Measurements from ENCODE around the gene NAT9. TPM values are rescaled to one million over a fixed set of nuclear protein-coding genes. Genes with fewer than 3 reads are reported as not detected.

NAT9 gene
- total and polyA plus RNA-seq, 2 experiments from 2014 or later, result 37.3 to 37.5 TPM

DNA sequence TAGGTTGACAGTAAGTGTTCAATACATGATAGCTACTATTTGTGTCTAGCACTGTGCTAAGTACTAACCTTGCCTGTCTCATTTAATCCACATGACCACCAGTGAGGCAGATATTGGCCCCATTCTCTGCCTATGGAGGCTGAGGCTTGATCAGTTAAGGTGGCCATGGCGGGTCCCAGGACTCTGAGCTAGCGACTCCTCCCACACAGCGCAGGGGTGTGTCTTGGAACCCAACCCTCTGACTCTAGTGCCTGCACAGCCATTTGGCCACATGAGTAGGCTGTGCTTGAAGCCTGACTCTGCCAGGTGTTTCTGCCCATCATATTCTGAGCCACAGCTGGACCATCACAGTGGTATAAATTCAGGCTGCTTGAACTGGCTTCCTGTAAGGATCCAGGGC is 21.3 kb downstream of the NAT9 start:
- peaks cover 92% of the 10 kb centered on the region for H3K79me2 ChIP-seq (replicated peaks; ENCODE audit: insufficient read depth)
- Mint-ChIP-seq H3K27me3 (ENCODE audit: insufficient read depth, low read depth, poor library complexity) (peaks cover 18% of the 10 kb centered on the region), H3K9me3 (no peaks in the 10 kb centered on the region), H3K4me1 (peaks cover 59% of the 10 kb centered on the region), H3K36me3 (ENCODE audit: low read depth) (peaks cover 16% of the 10 kb centered on the region; the same call in 2 of the 3 replicates), H3K27ac (0 out of 2 replicates have a peak overlapping the region, but pooled peaks have one; percentile 59), H3K4me3 (no peak overlapping the region)
- TF ChIP-seq EZH2 (IDR thresholded peaks at IDR 0.05; ENCODE audit: low read depth, unreplicated experiment) (no peak), CREB1 (CRISPR knock-in tag; IDR thresholded peaks at IDR 0.05; ENCODE audit: low read depth) (no peak), STAT1 (IDR thresholded peaks at IDR 0.05; ENCODE audit: unreplicated experiment) (no peak), JUNB (IDR thresholded peaks at IDR 0.05; ENCODE audit: unreplicated experiment) (no peak), EZH2phosphoT487 (IDR thresholded peaks at IDR 0.05; ENCODE audit: unreplicated experiment) (no peak), ZNF114 (CRISPR knock-in tag; IDR thresholded peaks at IDR 0.05) (no peak), ZNF331 (CRISPR knock-in tag; IDR thresholded peaks at IDR 0.05; ENCODE audit: low read depth) (no peak), POLR2AphosphoS5 (IDR thresholded peaks at IDR 0.05; ENCODE audit: low read depth) (no peak), NANOG (IDR thresholded peaks at IDR 0.05; ENCODE audit: borderline replicate concordance) (no peak)
- TF ChIP-seq, protein P1, sequence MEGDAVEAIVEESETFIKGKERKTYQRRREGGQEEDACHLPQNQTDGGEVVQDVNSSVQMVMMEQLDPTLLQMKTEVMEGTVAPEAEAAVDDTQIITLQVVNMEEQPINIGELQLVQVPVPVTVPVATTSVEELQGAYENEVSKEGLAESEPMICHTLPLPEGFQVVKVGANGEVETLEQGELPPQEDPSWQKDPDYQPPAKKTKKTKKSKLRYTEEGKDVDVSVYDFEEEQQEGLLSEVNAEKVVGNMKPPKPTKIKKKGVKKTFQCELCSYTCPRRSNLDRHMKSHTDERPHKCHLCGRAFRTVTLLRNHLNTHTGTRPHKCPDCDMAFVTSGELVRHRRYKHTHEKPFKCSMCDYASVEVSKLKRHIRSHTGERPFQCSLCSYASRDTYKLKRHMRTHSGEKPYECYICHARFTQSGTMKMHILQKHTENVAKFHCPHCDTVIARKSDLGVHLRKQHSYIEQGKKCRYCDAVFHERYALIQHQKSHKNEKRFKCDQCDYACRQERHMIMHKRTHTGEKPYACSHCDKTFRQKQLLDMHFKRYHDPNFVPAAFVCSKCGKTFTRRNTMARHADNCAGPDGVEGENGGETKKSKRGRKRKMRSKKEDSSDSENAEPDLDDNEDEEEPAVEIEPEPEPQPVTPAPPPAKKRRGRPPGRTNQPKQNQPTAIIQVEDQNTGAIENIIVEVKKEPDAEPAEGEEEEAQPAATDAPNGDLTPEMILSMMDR (conservative IDR thresholded peaks at IDR 0.05; ENCODE audit: low read depth in 2 of 2), result no peak
- TF ChIP-seq, protein P2, sequence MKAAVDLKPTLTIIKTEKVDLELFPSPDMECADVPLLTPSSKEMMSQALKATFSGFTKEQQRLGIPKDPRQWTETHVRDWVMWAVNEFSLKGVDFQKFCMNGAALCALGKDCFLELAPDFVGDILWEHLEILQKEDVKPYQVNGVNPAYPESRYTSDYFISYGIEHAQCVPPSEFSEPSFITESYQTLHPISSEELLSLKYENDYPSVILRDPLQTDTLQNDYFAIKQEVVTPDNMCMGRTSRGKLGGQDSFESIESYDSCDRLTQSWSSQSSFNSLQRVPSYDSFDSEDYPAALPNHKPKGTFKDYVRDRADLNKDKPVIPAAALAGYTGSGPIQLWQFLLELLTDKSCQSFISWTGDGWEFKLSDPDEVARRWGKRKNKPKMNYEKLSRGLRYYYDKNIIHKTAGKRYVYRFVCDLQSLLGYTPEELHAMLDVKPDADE (IDR thresholded peaks at IDR 0.05), result no peak
- TF ChIP-seq, protein P3, sequence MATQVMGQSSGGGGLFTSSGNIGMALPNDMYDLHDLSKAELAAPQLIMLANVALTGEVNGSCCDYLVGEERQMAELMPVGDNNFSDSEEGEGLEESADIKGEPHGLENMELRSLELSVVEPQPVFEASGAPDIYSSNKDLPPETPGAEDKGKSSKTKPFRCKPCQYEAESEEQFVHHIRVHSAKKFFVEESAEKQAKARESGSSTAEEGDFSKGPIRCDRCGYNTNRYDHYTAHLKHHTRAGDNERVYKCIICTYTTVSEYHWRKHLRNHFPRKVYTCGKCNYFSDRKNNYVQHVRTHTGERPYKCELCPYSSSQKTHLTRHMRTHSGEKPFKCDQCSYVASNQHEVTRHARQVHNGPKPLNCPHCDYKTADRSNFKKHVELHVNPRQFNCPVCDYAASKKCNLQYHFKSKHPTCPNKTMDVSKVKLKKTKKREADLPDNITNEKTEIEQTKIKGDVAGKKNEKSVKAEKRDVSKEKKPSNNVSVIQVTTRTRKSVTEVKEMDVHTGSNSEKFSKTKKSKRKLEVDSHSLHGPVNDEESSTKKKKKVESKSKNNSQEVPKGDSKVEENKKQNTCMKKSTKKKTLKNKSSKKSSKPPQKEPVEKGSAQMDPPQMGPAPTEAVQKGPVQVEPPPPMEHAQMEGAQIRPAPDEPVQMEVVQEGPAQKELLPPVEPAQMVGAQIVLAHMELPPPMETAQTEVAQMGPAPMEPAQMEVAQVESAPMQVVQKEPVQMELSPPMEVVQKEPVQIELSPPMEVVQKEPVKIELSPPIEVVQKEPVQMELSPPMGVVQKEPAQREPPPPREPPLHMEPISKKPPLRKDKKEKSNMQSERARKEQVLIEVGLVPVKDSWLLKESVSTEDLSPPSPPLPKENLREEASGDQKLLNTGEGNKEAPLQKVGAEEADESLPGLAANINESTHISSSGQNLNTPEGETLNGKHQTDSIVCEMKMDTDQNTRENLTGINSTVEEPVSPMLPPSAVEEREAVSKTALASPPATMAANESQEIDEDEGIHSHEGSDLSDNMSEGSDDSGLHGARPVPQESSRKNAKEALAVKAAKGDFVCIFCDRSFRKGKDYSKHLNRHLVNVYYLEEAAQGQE (IDR thresholded peaks at IDR 0.05; ENCODE audit: unreplicated experiment), result no peak
- TF ChIP-seq, protein P4, sequence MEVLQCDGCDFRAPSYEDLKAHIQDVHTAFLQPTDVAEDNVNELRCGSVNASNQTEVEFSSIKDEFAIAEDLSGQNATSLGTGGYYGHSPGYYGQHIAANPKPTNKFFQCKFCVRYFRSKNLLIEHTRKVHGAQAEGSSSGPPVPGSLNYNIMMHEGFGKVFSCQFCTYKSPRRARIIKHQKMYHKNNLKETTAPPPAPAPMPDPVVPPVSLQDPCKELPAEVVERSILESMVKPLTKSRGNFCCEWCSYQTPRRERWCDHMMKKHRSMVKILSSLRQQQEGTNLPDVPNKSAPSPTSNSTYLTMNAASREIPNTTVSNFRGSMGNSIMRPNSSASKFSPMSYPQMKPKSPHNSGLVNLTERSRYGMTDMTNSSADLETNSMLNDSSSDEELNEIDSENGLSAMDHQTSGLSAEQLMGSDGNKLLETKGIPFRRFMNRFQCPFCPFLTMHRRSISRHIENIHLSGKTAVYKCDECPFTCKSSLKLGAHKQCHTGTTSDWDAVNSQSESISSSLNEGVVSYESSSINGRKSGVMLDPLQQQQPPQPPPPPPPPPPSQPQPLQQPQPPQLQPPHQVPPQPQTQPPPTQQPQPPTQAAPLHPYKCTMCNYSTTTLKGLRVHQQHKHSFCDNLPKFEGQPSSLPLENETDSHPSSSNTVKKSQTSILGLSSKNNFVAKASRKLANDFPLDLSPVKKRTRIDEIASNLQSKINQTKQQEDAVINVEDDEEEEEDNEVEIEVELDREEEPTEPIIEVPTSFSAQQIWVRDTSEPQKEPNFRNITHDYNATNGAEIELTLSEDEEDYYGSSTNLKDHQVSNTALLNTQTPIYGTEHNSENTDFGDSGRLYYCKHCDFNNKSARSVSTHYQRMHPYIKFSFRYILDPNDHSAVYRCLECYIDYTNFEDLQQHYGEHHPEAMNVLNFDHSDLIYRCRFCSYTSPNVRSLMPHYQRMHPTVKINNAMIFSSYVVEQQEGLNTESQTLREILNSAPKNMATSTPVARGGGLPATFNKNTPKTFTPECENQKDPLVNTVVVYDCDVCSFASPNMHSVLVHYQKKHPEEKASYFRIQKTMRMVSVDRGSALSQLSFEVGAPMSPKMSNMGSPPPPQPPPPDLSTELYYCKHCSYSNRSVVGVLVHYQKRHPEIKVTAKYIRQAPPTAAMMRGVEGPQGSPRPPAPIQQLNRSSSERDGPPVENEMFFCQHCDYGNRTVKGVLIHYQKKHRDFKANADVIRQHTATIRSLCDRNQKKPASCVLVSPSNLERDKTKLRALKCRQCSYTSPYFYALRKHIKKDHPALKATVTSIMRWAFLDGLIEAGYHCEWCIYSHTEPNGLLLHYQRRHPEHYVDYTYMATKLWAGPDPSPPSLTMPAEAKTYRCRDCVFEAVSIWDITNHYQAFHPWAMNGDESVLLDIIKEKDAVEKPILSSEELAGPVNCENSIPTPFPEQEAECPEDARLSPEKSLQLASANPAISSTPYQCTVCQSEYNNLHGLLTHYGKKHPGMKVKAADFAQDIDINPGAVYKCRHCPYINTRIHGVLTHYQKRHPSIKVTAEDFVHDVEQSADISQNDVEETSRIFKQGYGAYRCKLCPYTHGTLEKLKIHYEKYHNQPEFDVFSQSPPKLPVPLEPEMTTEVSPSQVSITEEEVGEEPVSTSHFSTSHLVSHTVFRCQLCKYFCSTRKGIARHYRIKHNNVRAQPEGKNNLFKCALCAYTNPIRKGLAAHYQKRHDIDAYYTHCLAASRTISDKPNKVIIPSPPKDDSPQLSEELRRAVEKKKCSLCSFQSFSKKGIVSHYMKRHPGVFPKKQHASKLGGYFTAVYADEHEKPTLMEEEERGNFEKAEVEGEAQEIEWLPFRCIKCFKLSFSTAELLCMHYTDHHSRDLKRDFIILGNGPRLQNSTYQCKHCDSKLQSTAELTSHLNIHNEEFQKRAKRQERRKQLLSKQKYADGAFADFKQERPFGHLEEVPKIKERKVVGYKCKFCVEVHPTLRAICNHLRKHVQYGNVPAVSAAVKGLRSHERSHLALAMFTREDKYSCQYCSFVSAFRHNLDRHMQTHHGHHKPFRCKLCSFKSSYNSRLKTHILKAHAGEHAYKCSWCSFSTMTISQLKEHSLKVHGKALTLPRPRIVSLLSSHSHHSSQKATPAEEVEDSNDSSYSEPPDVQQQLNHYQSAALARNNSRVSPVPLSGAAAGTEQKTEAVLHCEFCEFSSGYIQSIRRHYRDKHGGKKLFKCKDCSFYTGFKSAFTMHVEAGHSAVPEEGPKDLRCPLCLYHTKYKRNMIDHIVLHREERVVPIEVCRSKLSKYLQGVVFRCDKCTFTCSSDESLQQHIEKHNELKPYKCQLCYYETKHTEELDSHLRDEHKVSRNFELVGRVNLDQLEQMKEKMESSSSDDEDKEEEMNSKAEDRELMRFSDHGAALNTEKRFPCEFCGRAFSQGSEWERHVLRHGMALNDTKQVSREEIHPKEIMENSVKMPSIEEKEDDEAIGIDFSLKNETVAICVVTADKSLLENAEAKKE (CRISPR knock-in tag; IDR thresholded peaks at IDR 0.05), result no peak
- no peak overlapping the region for H3K4me2 ChIP-seq
- DNase-seq (ENCODE audit: low spot score) (no peak), ATAC-seq (no peak)
- H3K36me3 ChIP-seq (ENCODE audit: insufficient read depth), result no peaks in the 10 kb centered on the region
- H3K9me2 ChIP-seq (ENCODE audit: insufficient read depth), result no peaks in the 10 kb centered on the region
- no peaks in the 10 kb centered on the region for H3F3A ChIP-seq (replicated peaks; ENCODE audit: low read depth)
- no peaks in the 10 kb centered on the region for H3K27me3 ChIP-seq (ENCODE audit: insufficient read depth)
- H4K20me1 ChIP-seq (replicated peaks; ENCODE audit: insufficient read depth), result peaks cover 67% of the 10 kb centered on the region
- no peak overlapping the region for H2AFZ ChIP-seq
- H3K4me1 ChIP-seq (ENCODE audit: insufficient read depth), result peaks cover 43% of the 10 kb centered on the region
- H3K4me3 ChIP-seq, result no peak overlapping the region
- H3K27ac ChIP-seq (ENCODE audit: low read depth), result no peak overlapping the region
